ENCODE data around the gene SGPP2. TPM values are rescaled to one million over a fixed set of nuclear protein-coding genes. Genes with fewer than 3 reads are reported as not detected.

The SGPP2 gene
- total and polyA plus RNA-seq, 2 of the 4 experiments (the other 2 are of a cell fraction), result not detected

DNA sequence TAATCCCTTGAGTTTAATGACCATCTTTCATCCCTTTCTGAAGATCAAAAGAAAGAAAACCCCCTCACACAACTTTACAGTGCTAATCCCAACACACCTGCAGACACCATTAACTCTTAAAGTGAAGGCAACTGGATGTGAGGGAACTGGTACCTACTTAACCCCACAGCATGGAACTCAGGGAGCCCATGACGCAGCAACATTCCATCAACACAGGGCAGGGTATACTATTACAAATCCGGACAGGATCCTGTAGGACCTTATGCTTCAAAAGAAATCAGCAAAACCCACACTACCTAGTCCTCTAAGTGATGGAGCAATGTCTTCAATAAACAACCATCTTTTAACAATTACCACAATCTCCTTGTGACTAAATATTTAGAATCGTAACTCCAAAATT lies 153.0 kb downstream of the SGPP2 start:
- H3K18ac ChIP-seq (ENCODE audit: low read depth, low read length), result no peak overlapping the region
- H2BK5ac ChIP-seq (ENCODE audit: low read depth, low read length, poor library complexity, severe bottlenecking), result no peak overlapping the region
- H3K9me3 ChIP-seq (ENCODE audit: control insufficient read depth, insufficient read depth, low read length), result no peaks in the 10 kb centered on the region
- H2BK20ac ChIP-seq (ENCODE audit: low read depth, low read length), result no peak overlapping the region
- no peak overlapping the region for H4K91ac ChIP-seq (ENCODE audit: insufficient read depth, low read depth, low read length)
- H3K56ac ChIP-seq (ENCODE audit: extremely low read depth, insufficient read depth, low read length), result no peak overlapping the region
- no peak overlapping the region for H3K23ac ChIP-seq (ENCODE audit: low read depth, low read length)
- no peak overlapping the region for H2BK120ac ChIP-seq (ENCODE audit: low read depth, low read length)
- H2AK5ac ChIP-seq (ENCODE audit: low read depth, low read length), result no peak overlapping the region
- H3K9ac ChIP-seq (ENCODE audit: low read depth, low read length), result no peak overlapping the region
- BruUV-seq (replicated peaks), result no TSS peak
- intact Hi-C loops (cut with micrococcal nuclease) (no loop called here), in situ Hi-C loops (cut with MboI; ENCODE audit: low sequenced_read_pairs) (loop anchor here (25.0 kb wide), 1 partner anchor 515 kb away; no protein-coding TSS in a partner anchor), dilution Hi-C loops (cut with HindIII; ENCODE audit: low sequenced_read_pairs, unreplicated experiment) (no loop called here)
- ChIA-PET CTCF (no interaction called here), POLR2A (ENCODE audit: unreplicated experiment) (interaction anchor here (0.6 kb wide), 1 partner anchor 509 kb away, joined by 3 read pairs; no protein-coding TSS in a partner anchor)
- WGBS, 2 experiments (ENCODE audit: extremely low coverage in 2 of 2, insufficient read length in 1 of 2), result 100% methylated on average over 1 of the region's 3 CpGs
- peaks cover 8% of the 10 kb centered on the region; the same call in 1 of the 2 replicates for H3K9me1 ChIP-seq (ENCODE audit: insufficient read depth, low read length)
- H2BK15ac ChIP-seq (ENCODE audit: low read depth, low read length), result no peak overlapping the region
- TF ChIP-seq POLR2A (IDR thresholded peaks at IDR 0.05; ENCODE audit: low read depth, low read length) (no peak), MXI1 (IDR thresholded peaks at IDR 0.05; ENCODE audit: borderline replicate concordance, low read depth, low read length) (no peak), CEBPB (IDR thresholded peaks at IDR 0.05; ENCODE audit: low read depth, low read length) (no peak), MAZ (IDR thresholded peaks at IDR 0.05; ENCODE audit: borderline replicate concordance, low read depth, low read length) (no peak), RFX5 (IDR thresholded peaks at IDR 0.05; ENCODE audit: low read depth, low read length) (no peak), NFE2L2 (IDR thresholded peaks at IDR 0.05; ENCODE audit: low read depth, low read length) (no peak), RAD21 (IDR thresholded peaks at IDR 0.05; ENCODE audit: low read length) (no peak), CHD1 (IDR thresholded peaks at IDR 0.05; ENCODE audit: low read depth, low read length) (no peak), MAFK (IDR thresholded peaks at IDR 0.05; ENCODE audit: low read depth, low read length) (no peak), FOS (IDR thresholded peaks at IDR 0.05; ENCODE audit: low read depth, low read length) (no peak), SMC3 (IDR thresholded peaks at IDR 0.05; ENCODE audit: low read depth, low read length) (no peak), RCOR1 (IDR thresholded peaks at IDR 0.05; ENCODE audit: insufficient replicate concordance, low read length) (no peak), BHLHE40 (IDR thresholded peaks at IDR 0.05; ENCODE audit: low read depth, low read length) (no peak)
- TF ChIP-seq, protein P1, sequence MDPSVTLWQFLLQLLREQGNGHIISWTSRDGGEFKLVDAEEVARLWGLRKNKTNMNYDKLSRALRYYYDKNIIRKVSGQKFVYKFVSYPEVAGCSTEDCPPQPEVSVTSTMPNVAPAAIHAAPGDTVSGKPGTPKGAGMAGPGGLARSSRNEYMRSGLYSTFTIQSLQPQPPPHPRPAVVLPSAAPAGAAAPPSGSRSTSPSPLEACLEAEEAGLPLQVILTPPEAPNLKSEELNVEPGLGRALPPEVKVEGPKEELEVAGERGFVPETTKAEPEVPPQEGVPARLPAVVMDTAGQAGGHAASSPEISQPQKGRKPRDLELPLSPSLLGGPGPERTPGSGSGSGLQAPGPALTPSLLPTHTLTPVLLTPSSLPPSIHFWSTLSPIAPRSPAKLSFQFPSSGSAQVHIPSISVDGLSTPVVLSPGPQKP (IDR thresholded peaks at IDR 0.05; ENCODE audit: borderline replicate concordance, low read depth, low read length), result no peak
- TF ChIP-seq, protein P2, sequence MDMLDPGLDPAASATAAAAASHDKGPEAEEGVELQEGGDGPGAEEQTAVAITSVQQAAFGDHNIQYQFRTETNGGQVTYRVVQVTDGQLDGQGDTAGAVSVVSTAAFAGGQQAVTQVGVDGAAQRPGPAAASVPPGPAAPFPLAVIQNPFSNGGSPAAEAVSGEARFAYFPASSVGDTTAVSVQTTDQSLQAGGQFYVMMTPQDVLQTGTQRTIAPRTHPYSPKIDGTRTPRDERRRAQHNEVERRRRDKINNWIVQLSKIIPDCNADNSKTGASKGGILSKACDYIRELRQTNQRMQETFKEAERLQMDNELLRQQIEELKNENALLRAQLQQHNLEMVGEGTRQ (IDR thresholded peaks at IDR 0.05; ENCODE audit: low read depth, low read length), result no peak
- TF ChIP-seq, protein P3, sequence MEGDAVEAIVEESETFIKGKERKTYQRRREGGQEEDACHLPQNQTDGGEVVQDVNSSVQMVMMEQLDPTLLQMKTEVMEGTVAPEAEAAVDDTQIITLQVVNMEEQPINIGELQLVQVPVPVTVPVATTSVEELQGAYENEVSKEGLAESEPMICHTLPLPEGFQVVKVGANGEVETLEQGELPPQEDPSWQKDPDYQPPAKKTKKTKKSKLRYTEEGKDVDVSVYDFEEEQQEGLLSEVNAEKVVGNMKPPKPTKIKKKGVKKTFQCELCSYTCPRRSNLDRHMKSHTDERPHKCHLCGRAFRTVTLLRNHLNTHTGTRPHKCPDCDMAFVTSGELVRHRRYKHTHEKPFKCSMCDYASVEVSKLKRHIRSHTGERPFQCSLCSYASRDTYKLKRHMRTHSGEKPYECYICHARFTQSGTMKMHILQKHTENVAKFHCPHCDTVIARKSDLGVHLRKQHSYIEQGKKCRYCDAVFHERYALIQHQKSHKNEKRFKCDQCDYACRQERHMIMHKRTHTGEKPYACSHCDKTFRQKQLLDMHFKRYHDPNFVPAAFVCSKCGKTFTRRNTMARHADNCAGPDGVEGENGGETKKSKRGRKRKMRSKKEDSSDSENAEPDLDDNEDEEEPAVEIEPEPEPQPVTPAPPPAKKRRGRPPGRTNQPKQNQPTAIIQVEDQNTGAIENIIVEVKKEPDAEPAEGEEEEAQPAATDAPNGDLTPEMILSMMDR (conservative IDR thresholded peaks at IDR 0.05; ENCODE audit: low read depth, low read length), result no peak
- H3K27ac ChIP-seq (ENCODE audit: insufficient read depth, low read length), result no peak overlapping the region
- H4K20me1 ChIP-seq (ENCODE audit: insufficient read depth, low read length), result peaks cover 3% of the 10 kb centered on the region
- H2AK9ac ChIP-seq (replicated peaks; ENCODE audit: low read depth, low read length, poor library complexity), result no peak overlapping the region
- peaks cover 14 to 16% of the 10 kb centered on the region in 2 experiments; a peak in 3 of 4 replicates for H3K79me1 ChIP-seq (ENCODE audit: low read depth in 1 of 2, low read length in 2 of 2)
- H3K27me3 ChIP-seq (ENCODE audit: control insufficient read depth, insufficient read depth, low read length), result no peaks in the 10 kb centered on the region
- no peak overlapping the region for H2AFZ ChIP-seq (replicated peaks; ENCODE audit: low read length, poor library complexity)
- no peak overlapping the region for H4K8ac ChIP-seq (ENCODE audit: low read depth in 2 of 2, low read length in 2 of 2)
- H3K14ac ChIP-seq (replicated peaks; ENCODE audit: low read depth, low read length), result no peak overlapping the region
- no peak overlapping the region for H3K4me2 ChIP-seq (ENCODE audit: low read depth, low read length)
- H3K36me3 ChIP-seq (ENCODE audit: control insufficient read depth, insufficient read depth, low read length), result no peaks in the 10 kb centered on the region
- H4K5ac ChIP-seq (ENCODE audit: low read depth, low read length), result no peak overlapping the region
- ATAC-seq (ENCODE audit: low read depth) (no peak), DNase-seq (no peak)
- H3K4ac ChIP-seq (ENCODE audit: low read depth, low read length), result no peak overlapping the region
- no peak overlapping the region for H3K4me3 ChIP-seq (ENCODE audit: insufficient read depth, low read depth, low read length)
- H3K4me1 ChIP-seq (ENCODE audit: control insufficient read depth, insufficient read depth, low read length), result peaks cover 6% of the 10 kb centered on the region

Data from IMR-90 (cell line).